CD4-positive, alpha-beta T cell treated with Interleukin-4 for 1 hour (primary cell): ENCODE data around the gene DNM2.
"Not testable (repeated sequence)": the region's sequence is repeated elsewhere in the genome, so short reads cannot be mapped to it uniquely, and the experiment has no call there.

ENCODE experiments used
- DNase-seq, 2 donors: peaks; one replicate each; pipeline ENCODE4 v3.0.0-alpha.2; 2020 to 2022

Gene DNM2

DNA sequence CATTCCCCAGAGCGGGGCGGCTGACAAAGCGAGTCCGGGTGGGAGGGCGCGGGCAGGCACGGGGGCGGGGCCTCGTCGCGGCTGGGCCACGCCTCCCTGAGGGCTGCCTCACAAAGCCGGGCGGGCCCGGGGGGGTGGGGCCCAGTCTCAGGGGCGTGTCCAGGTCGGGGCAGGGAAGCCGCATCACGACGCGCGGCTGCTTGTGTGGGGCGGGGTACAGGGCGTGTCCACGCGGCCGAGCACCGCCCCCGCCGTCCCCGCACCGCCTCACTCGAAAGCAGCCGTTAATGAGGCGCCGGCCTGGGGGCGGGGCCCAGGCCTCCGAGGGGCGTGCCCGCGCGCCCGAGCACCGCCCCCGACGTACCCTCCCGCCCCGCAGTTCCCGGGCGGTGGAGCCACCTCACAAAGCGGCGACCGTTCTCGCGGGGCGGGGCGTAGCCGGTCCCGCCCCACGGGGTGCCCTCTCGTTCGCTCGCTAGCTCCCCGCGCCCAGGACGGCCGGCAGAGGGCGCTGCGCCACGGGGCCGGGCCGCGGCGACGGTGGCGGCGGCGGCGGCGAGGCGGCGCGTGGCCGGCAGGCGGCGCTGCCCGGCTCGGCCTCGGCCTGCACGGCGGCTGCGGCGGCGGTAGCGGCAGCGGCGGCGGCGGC is 153.2 kb downstream of the DNM2 start, which contains the start of gene CARM1:
Gene CARM1 (plus strand): TSS at position 599 of the 649 bp plus-strand sequence. CDS start 150 bp downstream, outside the sequence.
- DNase-seq: peak; percentile 98 to 99

DNA sequence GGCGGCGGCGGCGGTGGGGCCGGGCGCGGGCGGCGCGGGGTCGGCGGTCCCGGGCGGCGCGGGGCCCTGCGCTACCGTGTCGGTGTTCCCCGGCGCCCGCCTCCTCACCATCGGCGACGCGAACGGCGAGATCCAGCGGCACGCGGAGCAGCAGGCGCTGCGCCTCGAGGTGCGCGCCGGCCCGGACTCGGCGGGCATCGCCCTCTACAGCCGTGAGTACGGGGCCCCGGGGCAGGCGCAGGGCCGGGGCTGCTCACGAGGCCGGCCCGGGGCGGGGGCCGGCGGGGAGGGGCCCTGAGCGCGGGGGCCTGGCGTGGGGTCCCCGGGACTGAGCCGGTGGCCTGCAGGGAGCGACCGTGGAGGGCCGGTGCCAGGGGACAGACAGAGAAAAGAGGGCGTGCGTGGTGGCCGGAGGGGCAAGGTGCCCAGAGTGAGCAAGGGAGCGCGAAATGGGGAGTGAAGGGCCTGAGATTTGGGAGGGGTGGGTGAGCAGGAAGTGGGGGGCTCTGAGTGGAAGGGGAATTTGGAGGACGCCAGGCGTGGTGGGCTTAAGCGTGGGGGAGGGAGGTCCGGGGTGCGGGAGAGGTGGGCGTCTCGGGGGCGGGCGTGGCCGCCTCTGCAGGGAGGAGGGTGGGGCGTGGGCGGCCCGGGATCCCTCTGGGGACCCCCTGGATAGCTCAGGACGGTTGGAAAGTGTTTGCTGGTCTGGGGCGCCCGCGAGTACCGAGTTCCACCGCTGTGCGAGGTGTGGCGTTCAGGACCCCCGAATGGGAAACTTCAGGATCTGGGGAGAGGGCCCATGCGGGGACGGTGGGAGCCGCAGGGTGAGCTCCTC is 154.0 kb downstream of the DNM2 start:
- peak; percentile 3 to 25 for DNase-seq

DNA sequence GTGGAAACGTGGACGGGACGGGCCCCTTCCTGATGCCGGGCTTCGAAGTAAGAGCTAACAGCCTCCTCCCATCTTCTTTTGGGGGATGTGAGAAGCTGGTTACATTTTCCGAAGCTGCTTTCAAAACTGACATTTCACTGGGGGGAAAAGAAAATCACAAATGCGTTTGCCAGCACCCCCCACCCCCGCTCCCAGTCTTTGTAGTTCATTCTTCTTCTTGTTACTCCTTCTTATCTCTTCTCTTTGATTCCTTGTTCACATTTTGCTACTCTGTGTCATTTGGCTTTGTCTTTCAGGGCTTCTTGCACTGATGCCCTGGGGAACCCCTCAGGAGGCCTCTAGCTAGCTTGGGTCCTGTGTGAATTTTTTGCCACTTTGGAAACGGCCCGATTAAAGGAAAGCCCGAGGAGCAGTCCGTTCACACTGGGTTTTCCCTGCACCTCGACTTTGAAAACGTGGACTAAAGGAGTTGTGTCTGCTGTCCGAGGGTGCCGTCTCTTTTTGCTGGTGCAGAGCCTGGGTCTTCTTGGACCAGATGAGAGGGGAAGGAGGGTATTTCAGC is 154.7 kb downstream of the DNM2 start:
- DNase-seq: no peak

DNA sequence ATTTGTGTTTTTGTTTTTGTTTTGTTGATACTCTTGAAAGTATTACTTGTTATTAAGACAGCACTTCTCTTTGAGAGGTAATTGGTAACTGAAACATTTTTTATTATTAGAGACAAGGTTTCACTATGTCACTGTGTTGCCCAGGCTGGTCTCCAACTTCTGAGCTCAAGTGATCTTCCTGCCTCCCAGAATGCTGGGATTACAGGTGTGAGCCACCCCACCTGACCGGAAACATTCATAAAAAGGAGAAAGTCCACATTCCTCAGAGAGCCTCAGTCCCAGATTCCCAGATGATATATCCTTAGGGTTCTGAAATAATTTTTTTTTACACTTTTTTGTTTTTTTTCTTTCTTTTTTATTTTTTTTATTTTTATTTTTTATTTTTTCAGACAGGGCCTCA is 156.1 kb downstream of the DNM2 start:
- DNase-seq: no peak

DNA sequence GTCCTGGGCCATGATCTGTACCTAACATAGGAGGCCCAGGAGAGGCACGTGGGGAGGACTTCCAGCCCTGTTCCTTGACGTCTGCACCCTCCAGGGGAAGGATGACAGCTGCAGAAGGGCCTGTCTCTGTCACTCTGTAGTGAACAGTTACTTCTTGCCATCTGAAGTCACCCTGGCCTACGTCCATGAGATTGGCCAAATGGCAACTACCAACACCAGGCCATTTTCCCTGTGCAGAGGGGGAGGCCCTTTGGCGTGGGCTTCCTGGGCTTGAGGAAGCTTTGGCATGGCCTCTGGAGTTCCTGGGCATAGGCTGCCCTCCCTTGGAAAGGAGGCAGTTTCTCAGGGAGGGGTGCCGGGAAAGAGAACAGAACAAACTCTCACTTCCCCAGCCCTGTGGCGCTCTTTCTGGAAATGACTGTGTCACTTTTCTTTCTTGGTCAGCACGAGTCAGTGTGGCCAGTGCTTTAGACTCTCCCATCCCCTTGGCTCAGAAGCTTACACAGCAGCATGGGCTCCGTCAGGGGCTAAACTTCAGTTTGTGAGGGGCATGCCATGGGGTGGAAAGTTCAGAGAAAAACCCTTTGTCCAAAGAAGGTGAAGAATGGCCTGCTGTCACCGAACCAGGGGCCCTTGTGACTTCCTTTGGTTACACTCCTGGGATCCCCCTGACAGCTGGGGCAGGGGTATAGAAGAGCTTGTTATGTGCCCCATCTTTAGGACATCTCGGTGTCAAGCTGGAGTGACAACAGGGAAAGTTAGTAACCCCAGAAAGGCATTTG is 158.8 kb downstream of the DNM2 start:
- DNase-seq: no peak

DNA sequence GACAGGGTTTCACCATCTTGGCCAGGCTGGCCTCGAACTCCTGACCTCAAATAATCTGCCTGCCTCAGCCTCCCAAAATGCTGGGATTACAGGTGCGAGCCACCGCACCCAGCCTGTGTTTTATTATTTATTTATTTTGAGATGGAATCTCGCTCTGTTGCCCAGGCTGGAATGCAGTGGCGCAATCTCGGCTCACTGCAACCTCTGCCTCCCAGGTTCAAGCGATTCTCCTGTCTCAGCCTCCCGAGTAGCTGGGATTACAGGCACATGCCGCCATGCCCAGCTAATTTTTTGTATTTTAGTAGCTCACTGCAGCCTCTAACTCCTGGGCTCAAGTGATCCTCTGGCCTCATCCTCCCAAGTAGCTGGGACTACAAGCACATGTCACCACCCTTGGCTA is 159.7 kb downstream of the DNM2 start:
- DNase-seq: not testable (repeated sequence)

DNA sequence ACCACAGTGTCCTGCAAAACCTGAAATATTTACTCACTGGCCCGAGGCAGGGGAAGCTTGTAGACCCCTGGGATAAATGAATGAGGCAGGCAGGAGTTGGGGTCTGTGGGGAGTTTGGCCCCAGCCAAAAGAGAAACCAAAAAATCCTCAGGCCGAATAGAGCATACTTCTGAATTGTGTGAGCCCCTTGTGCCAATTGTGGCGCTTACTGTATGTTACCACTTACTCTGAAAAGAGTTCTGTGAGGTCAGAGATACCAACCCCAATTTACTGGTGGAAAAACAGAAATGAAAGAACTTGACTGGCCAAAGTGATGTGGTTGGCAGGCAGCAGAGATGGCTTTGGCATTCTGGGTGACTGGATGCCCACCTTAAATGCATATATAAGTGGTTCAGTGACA is 160.4 kb downstream of the DNM2 start:
- no peak for DNase-seq
